ENCODE measurements around the gene MPRIP. TPM values are rescaled to one million over a fixed set of nuclear protein-coding genes. Genes with fewer than 3 reads are reported as not detected.

Gene MPRIP
- total and polyA plus RNA-seq, 2 donors (not counting 1 experiment from before 2014, with no cell fraction given) = 130 to 299 TPM

GRCh38 chr17:17231621-17232302, 189.5 kb downstream of the MPRIP start:
- H3K9me3 ChIP-seq (ENCODE audit: control extremely low read depth in 1 of 3, control insufficient read depth in 2 of 3, insufficient read depth in 1 of 3, low read length in 2 of 3) = no peaks in the 10 kb centered on the region
- no peak overlapping the region for H3K4me3 Mint-ChIP-seq
- H3K4me1 Mint-ChIP-seq = peaks cover 19% of the 10 kb centered on the region
- H3K27me3 Mint-ChIP-seq = no peaks in the 10 kb centered on the region
- intact Hi-C loops (cut with micrococcal nuclease) = loop anchor here (10.0 kb wide), 1 partner anchor 47 kb away; no protein-coding TSS in a partner anchor
- no peak for DNase-seq
- WGBS (ENCODE audit: insufficient coverage) = 97% methylated on average over 13 of the region's 16 CpGs
- TF ChIP-seq EZH2 (IDR thresholded peaks at IDR 0.05; ENCODE audit: borderline replicate concordance, insufficient read depth, low read depth, low read length, poor library complexity, severe bottlenecking) = no peak
- TF ChIP-seq CTCF (IDR thresholded peaks at IDR 0.05) = no peak
- ChIA-PET CTCF (interaction anchor here (0.7 kb wide), 1 partner anchor 8 kb away, joined by 3 read pairs; no protein-coding TSS in a partner anchor), POLR2A (no interaction called here)
- H3K27me3 ChIP-seq (replicated peaks in 1 of 4; ENCODE audit: control extremely low read depth in 1 of 4, control insufficient read depth in 3 of 4, insufficient read depth in 4 of 4, low read length in 3 of 4) = no peaks in the 10 kb centered on the region
- ATAC-seq (ENCODE audit: low read depth) = no peak
- peaks cover 14% of the 10 kb centered on the region for H4K20me1 ChIP-seq (ENCODE audit: control insufficient read depth, insufficient read depth, low read length, poor library complexity, severe bottlenecking)
- peaks cover 53% of the 10 kb centered on the region for H3K79me2 ChIP-seq (ENCODE audit: control insufficient read depth, insufficient read depth, low read length)
- no peak overlapping the region for H3K27ac ChIP-seq (ENCODE audit: low read length in 2 of 2)
- no peak overlapping the region for H3K4me2 ChIP-seq (replicated peaks; ENCODE audit: low read depth, low read length, poor library complexity, severe bottlenecking)
- H3K4me1 ChIP-seq (ENCODE audit: control insufficient read depth in 2 of 2, insufficient read depth in 2 of 2, low read length in 2 of 2) = peaks cover 9 to 13% of the 10 kb centered on the region in 2 donors
- no peak overlapping the region for H3K27ac Mint-ChIP-seq
- no peaks in the 10 kb centered on the region for H3K9me3 Mint-ChIP-seq (ENCODE audit: insufficient read depth)
- H3K36me3 ChIP-seq (replicated peaks in 1 of 2; ENCODE audit: control extremely low read depth in 1 of 2, control insufficient read depth in 1 of 2, extremely low read depth in 1 of 2, insufficient read depth in 2 of 2, low read length in 1 of 2) = peaks cover 2 to 44% of the 10 kb centered on the region in 2 experiments
- no peak overlapping the region for H3K4me3 ChIP-seq (ENCODE audit: control extremely low read depth in 1 of 5, extremely low read depth in 1 of 5, insufficient read depth in 1 of 5, low read depth in 2 of 5, low read length in 4 of 5)
- no peak overlapping the region for H2AFZ ChIP-seq (ENCODE audit: insufficient read depth, low read depth, low read length, poor library complexity, severe bottlenecking)
- H3K9ac ChIP-seq (ENCODE audit: low read length) = no peak overlapping the region

GRCh38 chr17:17232303-17232621, 190.0 kb downstream of the MPRIP start:
- no peak for ATAC-seq (ENCODE audit: low read depth)
- Histone ChIP-seq H3K9ac (ENCODE audit: low read length) (no peak overlapping the region), H3K27ac (ENCODE audit: low read length in 2 of 2) (no peak overlapping the region), H3K36me3 (replicated peaks in 1 of 2; ENCODE audit: control extremely low read depth in 1 of 2, control insufficient read depth in 1 of 2, extremely low read depth in 1 of 2, insufficient read depth in 2 of 2, low read length in 1 of 2) (peaks cover 2 to 39% of the 10 kb centered on the region in 2 experiments), H3K79me2 (ENCODE audit: control insufficient read depth, insufficient read depth, low read length) (peaks cover 53% of the 10 kb centered on the region), H4K20me1 (ENCODE audit: control insufficient read depth, insufficient read depth, low read length, poor library complexity, severe bottlenecking) (peaks cover 15% of the 10 kb centered on the region), H3K4me1 (ENCODE audit: control insufficient read depth in 2 of 2, insufficient read depth in 2 of 2, low read length in 2 of 2) (peaks cover 9 to 13% of the 10 kb centered on the region in 2 donors), H3K4me3 (ENCODE audit: control extremely low read depth in 1 of 5, extremely low read depth in 1 of 5, insufficient read depth in 1 of 5, low read depth in 2 of 5, low read length in 4 of 5) (no peak overlapping the region), H3K4me2 (replicated peaks; ENCODE audit: low read depth, low read length, poor library complexity, severe bottlenecking) (no peak overlapping the region), H3K27me3 (replicated peaks in 1 of 4; ENCODE audit: control extremely low read depth in 1 of 4, control insufficient read depth in 3 of 4, insufficient read depth in 4 of 4, low read length in 3 of 4) (no peaks in the 10 kb centered on the region), H2AFZ (ENCODE audit: insufficient read depth, low read depth, low read length, poor library complexity, severe bottlenecking) (no peak overlapping the region), H3K9me3 (ENCODE audit: control extremely low read depth in 1 of 3, control insufficient read depth in 2 of 3, insufficient read depth in 1 of 3, low read length in 2 of 3) (no peaks in the 10 kb centered on the region)
- no peak for DNase-seq
- TF ChIP-seq CTCF (IDR thresholded peaks at IDR 0.05) (no peak), EZH2 (IDR thresholded peaks at IDR 0.05; ENCODE audit: borderline replicate concordance, insufficient read depth, low read depth, low read length, poor library complexity, severe bottlenecking) (no peak)
- H3K9me3 Mint-ChIP-seq (ENCODE audit: insufficient read depth) = no peaks in the 10 kb centered on the region
- no peak overlapping the region for H3K27ac Mint-ChIP-seq
- intact Hi-C loops (cut with micrococcal nuclease) = loop anchor here (10.0 kb wide), 1 partner anchor 47 kb away; no protein-coding TSS in a partner anchor
- peaks cover 19% of the 10 kb centered on the region for H3K4me1 Mint-ChIP-seq
- CTCF ChIA-PET = interaction anchor here (0.7 kb wide), 1 partner anchor 8 kb away, joined by 3 read pairs; no protein-coding TSS in a partner anchor
- WGBS (ENCODE audit: insufficient coverage) = 91% methylated on average over 7 of the region's 11 CpGs
- H3K27me3 Mint-ChIP-seq = no peaks in the 10 kb centered on the region
- POLR2A ChIA-PET = no interaction called here
- no peak overlapping the region for H3K4me3 Mint-ChIP-seq
